ENCODE data around the gene IDH2.

- TF ChIP-seq CSDC2 (CRISPR knock-in tag; IDR thresholded peaks at IDR 0.05) (no peak), RARB (CRISPR knock-in tag; IDR thresholded peaks at IDR 0.05) (no peak), ZNF70 (CRISPR knock-in tag; IDR thresholded peaks at IDR 0.05) (no peak)
Observed at GRCh38 chr15:90104551-90104950, 2.3 kb upstream of the IDH2 start.
